KBM-7 (cell line): ENCODE data around the gene TOMM6.
"Not testable (repeated sequence)": the region's sequence is repeated elsewhere in the genome, so short reads cannot be mapped to it uniquely, and the experiment has no call there.

ENCODE experiments used
- DNase-seq: peaks from one replicate; pipeline ENCODE4 v3.0.0-alpha.2; 2015
- in situ Hi-C: fragments of 300-500 bp; cut with MboI; formaldehyde crosslinking; loops from 2 replicates; pipeline ENCODE4 v1.14.3; 2020; ENCODE audit warnings: low sequenced_read_pairs, low pct_unique_long_range_greater_than_20kb, mixed read lengths

Gene TOMM6

GRCh38 chr6:41759106-41759904 lies 28.2 kb upstream of the TOMM6 start:
- DNase-seq = no peak
- in situ Hi-C loops = no loop called here

- in situ Hi-C loops = no loop called here
- no peak for DNase-seq
These were observed 27.5 kb upstream of the TOMM6 start for GRCh38 chr6:41759905-41760579.

DNA sequence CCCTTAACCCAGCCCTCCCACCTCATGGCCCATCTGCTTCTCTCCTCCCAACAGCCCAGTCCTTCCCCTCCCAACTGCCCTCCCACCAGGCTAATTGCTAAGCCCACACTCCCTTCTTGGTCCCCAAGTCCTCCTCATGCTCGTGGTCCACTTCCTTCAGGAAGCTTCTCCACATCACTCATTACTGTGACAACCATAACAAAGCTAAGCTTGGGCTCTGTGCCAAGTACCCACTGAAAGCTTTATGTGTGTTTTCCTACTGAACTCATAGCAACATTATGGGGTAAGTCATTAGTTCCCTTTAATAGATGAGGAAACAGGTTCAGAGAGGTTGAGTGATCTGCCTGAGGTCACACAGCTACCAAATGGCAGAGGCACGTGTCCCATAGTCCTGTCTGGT lies 24.0 kb upstream of the TOMM6 start:
- peak; percentile 37 for DNase-seq
- in situ Hi-C loops = no loop called here

- in situ Hi-C loops, DNase-seq: not testable (repeated sequence)
These were observed 21.3 kb upstream of the TOMM6 start for GRCh38 chr6:41766043-41766664.

- peak; percentile 66 for DNase-seq
- in situ Hi-C loops = no loop called here
These were observed 20.2 kb upstream of the TOMM6 start for GRCh38 chr6:41767112-41767833.

DNA sequence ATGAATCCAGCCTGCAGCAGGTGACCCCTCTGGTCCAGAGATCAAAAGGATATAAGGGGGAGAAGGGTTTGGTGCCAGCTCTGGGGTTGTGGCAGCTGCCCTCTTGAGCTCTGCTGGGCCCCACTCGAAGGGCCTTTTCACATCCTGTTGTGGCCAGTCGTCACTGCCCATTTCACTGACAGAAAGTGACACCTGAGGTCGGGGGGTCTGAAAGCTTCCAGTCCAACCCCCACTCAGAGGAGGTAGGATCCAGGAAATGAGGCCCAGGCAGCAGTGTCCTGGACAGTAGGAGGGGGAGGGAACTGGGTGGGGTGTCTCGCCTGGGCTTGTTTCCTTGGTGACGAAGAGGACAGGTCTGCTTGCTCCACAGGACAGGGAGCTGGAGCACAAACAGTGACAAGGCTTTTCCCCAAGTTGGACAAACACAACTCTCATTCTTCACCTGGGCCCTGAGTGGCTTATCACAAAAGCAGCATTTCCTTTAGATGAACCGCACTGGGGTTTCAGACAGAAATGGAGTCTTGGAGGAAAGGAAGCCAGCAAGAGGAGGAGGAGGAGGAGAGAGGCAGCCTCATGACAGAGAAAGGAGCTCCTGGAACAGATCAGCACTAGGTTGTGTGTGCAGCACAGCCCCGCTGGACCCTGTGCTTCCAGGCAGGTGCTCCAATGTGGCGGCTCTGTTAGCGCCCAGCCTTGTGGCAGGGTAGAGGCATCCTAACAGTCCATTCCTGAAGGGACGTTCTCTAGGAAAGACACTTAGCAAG lies 18.8 kb upstream of the TOMM6 start:
- in situ Hi-C loops = no loop called here
- DNase-seq = peak; percentile 62

DNA sequence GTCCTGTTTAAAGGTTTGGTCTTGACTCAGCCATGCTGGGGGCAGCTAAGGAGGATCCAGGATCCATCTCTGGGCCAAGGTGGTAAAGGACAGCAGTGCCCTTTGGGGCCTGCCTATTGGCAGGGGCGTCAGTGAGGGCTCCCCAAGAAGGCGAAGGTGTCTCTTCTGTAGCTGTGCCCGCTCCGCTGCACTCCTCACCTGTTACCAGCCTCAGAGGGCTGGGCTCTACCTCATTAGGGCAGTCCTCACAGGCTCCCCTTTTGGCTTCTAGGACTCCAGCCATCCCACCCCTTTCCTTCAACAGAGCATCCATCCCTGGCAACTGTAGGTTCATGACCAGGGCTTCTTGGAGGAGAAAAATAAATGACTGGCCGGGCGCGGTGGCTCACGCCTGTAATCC lies 18.1 kb upstream of the TOMM6 start:
- DNase-seq = no peak
- in situ Hi-C loops = no loop called here

DNA sequence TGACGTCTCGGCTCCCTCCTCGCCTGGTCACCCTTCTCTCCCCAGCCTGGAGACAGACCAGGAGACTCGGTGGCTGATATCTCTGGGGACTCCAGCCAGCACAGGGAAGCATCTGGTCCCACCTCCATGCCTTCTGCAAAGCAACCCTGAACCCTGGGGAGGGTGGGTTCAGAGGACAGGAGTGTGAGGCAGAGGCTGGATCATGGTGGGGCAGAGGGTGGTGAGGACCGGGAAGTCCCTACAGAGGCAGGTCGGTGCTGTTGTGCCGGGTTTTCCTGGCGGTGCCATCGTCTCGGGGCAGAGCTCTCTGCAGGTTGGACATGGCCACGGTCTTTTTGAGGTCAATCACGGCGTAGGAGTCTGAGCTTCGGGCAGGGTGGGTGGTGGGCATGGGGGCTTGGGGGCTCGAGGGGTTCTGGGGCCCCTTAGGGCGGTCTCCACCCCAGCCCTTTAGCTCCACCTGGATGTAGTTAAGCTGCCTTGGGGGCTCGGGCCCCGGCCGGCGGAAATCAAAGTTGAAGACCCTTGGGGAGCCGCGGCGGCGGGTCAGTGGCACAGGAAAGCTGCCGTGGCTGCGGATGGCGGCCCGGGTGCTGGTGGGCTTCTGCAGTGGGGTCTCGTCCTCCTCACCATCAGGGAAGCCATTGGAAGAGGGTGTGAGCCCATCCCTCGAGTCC lies 17.0 kb upstream of the TOMM6 start:
- in situ Hi-C loops = no loop called here
- no peak for DNase-seq

- in situ Hi-C loops = no loop called here
- DNase-seq = no peak
These were observed 16.2 kb upstream of the TOMM6 start for GRCh38 chr6:41771058-41771983.

DNA sequence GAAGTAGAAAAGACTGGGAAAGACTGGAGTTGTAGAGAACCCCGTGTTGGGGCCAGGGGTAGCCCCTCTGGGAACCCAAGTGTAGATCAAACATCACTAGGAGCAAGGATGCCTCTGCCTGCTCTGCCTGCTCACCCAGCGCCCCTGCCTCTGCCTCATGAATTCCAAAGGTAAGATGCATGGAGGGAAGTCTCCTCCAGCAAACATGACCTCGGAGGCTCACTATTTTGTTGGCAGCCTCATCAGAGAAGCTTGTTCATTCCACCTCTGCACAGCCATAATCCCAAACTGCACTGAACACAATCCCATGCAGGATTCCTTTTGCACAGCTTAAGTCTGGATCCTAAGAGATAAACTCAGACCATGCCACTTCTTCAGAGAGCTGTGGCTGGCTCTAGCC lies 12.7 kb upstream of the TOMM6 start:
- no peak for DNase-seq
- in situ Hi-C loops = no loop called here

DNA sequence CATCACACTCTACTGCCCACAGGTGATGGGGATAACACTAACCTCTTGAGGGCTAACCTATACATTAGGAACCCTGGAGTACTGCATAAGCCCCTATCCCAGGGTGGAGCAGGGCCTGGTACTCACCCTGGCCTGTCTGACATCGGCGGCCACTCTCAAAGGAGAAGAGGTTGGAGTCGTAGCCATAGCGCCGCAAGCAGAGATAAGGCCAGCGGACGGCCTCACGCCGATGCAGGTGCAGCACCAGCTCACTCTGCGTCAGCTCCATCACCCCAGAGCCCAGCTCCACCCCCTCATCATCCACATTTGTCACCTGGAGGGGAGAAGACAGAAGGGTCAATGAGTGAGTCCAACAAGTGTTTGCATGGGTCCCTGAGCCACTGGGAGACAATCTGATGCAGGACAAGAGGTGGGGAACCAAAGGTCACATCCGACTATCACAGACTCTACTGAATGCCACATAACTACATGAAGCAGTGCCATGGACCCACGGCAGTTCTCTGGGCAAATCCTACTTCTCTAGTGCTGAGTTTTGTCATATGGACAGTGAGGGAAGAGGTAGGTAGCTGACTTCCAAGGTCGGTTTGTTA lies 12.1 kb upstream of the TOMM6 start:
- in situ Hi-C loops = no loop called here
- no peak for DNase-seq

DNA sequence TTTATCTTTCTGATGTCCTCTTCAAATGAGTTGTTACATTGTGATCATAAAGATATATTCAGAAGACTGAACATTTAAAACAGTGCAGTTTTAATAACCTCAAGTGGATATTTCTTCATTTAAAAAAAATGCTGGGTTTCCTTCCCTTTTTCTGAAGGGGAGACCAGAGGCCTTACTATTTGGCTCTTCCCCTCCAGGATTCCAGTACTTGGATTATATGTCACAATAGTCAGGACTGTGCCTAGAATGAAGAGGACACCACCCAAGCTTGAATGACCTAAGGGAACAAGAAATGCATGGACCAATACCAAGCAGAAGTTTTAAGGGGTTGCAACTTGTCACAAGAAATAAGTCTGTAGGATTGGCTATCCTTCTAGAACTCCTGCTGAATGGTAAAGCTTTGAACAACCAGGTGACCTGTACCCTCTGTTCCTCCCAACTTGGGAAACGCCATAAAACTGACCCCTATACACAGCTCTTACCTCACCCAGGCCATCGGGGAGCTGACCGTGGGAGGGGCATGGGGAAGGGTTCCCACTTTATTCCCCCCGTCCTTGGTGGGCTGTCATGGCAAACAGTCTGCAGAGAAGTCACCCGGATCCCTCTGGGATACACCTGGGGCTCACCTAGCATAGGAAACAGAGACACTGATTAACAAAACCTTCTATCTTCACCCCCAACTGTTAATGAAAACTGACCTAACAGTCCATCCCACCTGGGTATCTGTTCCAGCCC lies 9.8 kb upstream of the TOMM6 start:
- peak; percentile 25 for DNase-seq
- in situ Hi-C loops = no loop called here

DNA sequence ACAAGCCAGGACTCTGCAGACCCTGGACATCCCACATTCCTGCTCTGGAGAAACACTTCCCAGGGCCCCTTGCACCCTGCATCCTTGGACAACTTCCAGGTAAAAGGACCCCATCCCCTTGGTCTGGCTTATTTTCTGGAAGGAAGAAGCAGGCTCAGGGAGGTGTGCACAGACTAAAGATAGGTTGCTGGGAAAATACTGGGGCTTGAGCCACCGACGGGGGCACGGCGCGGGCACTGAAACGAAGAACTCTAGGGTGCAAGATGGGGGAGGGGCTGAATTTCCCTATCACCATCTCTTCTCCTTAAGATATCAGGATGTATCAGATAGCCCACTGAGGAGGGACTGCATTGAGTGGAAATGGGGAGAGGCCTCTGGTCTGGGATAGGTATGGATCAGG lies 8.6 kb upstream of the TOMM6 start:
- in situ Hi-C loops = no loop called here
- DNase-seq = no peak

DNA sequence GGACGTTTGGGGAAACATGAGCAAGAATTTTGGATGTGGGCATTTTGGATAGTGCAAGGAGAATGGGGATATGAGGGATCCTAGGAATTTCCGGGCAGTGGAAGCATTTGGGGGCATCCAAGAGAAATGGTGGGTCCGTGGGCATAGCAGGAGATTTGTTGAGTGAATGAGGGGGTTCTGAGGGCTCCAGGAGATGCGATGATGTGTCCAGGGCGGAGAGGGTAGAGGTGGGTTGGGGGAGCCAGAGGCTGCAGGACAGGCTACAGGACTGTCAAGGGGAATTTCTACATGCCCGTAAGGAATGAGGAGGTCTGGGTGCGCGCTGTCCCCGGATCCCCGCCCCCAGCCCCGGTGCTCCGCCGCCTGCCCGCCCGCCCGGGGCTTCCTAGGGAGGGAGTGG lies 8.2 kb upstream of the TOMM6 start:
- no peak for DNase-seq
- in situ Hi-C loops = no loop called here

DNA sequence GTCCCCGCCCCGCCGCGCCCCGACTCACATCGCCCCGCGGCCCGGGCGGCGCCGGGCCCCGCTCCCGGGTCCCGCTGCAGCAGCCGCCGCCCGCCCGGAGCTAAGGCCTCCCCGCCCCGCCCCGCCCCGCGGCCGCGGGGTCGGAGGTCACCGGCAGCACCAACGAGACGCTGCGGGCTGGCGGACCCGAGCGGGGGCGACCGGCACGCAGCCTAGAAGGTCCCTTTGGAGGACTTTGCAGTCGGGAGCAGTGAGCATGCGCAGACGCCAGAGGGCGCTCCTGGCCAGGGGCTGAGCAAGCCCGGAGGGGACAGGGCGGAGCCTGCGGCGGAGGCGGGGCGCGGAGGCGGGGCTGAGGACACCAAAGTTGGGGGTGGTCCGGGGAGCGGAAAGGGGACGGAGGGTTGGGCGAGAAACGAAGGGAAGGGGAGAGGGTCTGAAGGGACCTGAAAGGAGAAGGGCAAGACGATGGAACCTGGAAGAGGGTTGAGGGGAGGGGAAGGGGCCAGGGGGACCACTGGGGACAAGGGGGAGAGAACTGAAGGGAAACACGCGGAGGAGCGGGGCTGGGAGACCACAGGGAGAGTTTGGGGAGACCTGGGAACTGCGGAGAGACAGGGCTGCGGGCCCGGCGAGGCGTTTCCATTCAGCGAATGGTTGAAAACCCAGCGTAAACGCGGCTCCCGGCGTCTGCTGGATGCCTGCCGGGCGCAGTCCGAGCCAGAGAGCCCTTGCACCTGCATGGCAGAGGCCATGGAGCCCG lies 7.5 kb upstream of the TOMM6 start, which contains the start of gene FRS3:
Gene FRS3, minus strand, starts transcription at position 113 of the 763 bp plus-strand sequence. CDS start 2,913 bp downstream, outside the sequence.
- DNase-seq = peak; percentile 96
- in situ Hi-C loops = loop anchor here (10.0 kb wide), 1 partner anchor 265 kb away; no protein-coding TSS in a partner anchor
